Islet of Langerhans (tissue), 1 donor: ENCODE results near the gene HMSD.

Experiments
- FAIRE-seq: peaks from one replicate; lab custom pipeline; 2011; peaks lifted over from hg19 to GRCh38; lab: Jason Lieb, UNC

HMSD gene

GRCh38 chr18:63997041-63997440 is 47.9 kb downstream of the HMSD start:
- no peak for FAIRE-seq

GRCh38 chr18:63997606-63998005 is 48.5 kb downstream of the HMSD start:
- no peak for FAIRE-seq

GRCh38 chr18:63999871-64000270 is 50.8 kb downstream of the HMSD start:
- FAIRE-seq = no peak

GRCh38 chr18:64002581-64002980 is 53.5 kb downstream of the HMSD start:
- FAIRE-seq = no peak

- FAIRE-seq = no peak
These were observed 60.2 kb downstream of the HMSD start for GRCh38 chr18:64009305-64009704.
